Tibial artery (tissue), 4 donors: Measurements from ENCODE around the gene PBX1.

Source experiments
- DNase-seq, 2 donors: peaks; one replicate each; pipeline ENCODE4 v3.0.0-alpha.2; 2019
- H3K27ac ChIP-seq, 2 donors: fragments of 200-600 bp; sonication (generic) in 1 of 2; 1 replicate in 1 of 2; 2 replicates in 1 of 2; pipeline ENCODE4 v1.5.1; 2018 to 2019; ENCODE audit warnings: mild to moderate bottlenecking in 1 of 2
- H3K27me3 ChIP-seq, 2 donors: fragments of 200-600 bp; sonication (generic) in 1 of 2; one replicate each; pipeline versions ENCODE4 v1.5.1 to v1.6.0; 2016 to 2019
- H3K36me3 ChIP-seq, 3 donors: fragments of 200-600 bp; sonication (generic) in 2 of 3; one replicate each; pipeline ENCODE4 v1.5.1; 2016 to 2019; ENCODE audit warnings: mild to moderate bottlenecking in 2 of 3
- H3K4me1 ChIP-seq, 4 donors: fragments of 200-600 bp; sonication (generic) in 2 of 4; 1 replicate in 3 of 4; 2 replicates in 1 of 4; pipeline ENCODE4 v1.5.1; 2016 to 2019
- H3K4me3 ChIP-seq, 2 donors: fragments of 200-600 bp; sonication (generic) in 1 of 2; 1 replicate in 1 of 2; 2 replicates in 1 of 2; pipeline ENCODE4 v1.5.1; 2018 to 2019; ENCODE audit warnings: mild to moderate bottlenecking in 2 of 2
- H3K9me3 ChIP-seq, 3 donors: fragments of 200-600 bp; sonication (generic) in 1 of 3; one replicate each; pipeline ENCODE4 v1.5.1; 2016 to 2019
- CTCF ChIP-seq, 2 experiments: fragments of 200-600 bp in 1 of 2; fragments of 450-650 bp in 1 of 2; IDR thresholded peaks; one replicate each; pipeline ENCODE4 v1.5.1; 2017 to 2019; ENCODE audit warnings: antibody characterized with exemption in 2 of 2, mild to moderate bottlenecking in 1 of 2, moderate library complexity in 1 of 2
- intact Hi-C: fragments of 100-400 bp; cut with DNase I; formaldehyde crosslinking; loops from one replicate; pipeline ENCODE4 v1.15.0; 2023; ENCODE audit warnings: low total_unique reads

PBX1 gene

GRCh38 chr1:164625004-164625617 is 66.1 kb downstream of the PBX1 start:
- no peak for DNase-seq
- intact Hi-C loops, result loop anchor here (10.0 kb wide), 1 partner anchor 1210 kb away; no protein-coding TSS in a partner anchor
- TF ChIP-seq CTCF (IDR thresholded peaks at IDR 0.05), result peak in 1 of 2 experiments; percentile 19
- H3K9me3 ChIP-seq, result no peaks in the 10 kb centered on the region
- peaks cover 0 to 9% (median 0%) of the 10 kb centered on the region in 3 donors for H3K36me3 ChIP-seq
- no peaks in the 10 kb centered on the region for H3K27me3 ChIP-seq
- no peak overlapping the region for H3K27ac ChIP-seq
- no peak overlapping the region for H3K4me3 ChIP-seq
- peaks cover 0 to 29% (median 13%) of the 10 kb centered on the region in 4 donors for H3K4me1 ChIP-seq

DNA sequence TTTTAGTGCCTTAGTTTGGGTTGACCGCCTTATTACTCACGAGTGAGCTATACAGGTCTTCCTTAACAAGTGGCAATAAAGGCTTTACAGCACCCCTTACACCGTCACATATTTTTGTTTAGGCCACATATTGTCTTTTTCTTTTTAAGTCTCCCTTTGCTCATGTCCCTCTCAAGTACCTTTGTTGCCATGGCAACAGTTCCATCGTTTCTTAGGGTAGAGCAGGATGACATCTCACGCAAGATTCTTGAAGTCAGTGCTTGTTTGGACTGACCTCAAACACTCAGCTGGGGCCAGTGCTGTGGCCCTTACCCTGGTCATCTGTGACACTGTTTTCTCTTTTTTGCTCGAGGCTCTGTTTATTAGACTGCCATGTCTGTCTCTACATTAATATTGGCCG is 69.8 kb downstream of the PBX1 start:
- Histone ChIP-seq H3K27me3 (no peaks in the 10 kb centered on the region), H3K9me3 (no peaks in the 10 kb centered on the region), H3K27ac (no peak overlapping the region), H3K4me3 (no peak overlapping the region), H3K4me1 (peaks cover 0 to 25% (median 6%) of the 10 kb centered on the region in 4 donors), H3K36me3 (peaks cover 0 to 9% (median 0%) of the 10 kb centered on the region in 3 donors)
- intact Hi-C loops, result loop anchor here (10.0 kb wide), 1 partner anchor 1214 kb away; no protein-coding TSS in a partner anchor
- TF ChIP-seq CTCF (IDR thresholded peaks at IDR 0.05), result no peak
- no peak for DNase-seq

GRCh38 chr1:164629971-164630370 is 71.0 kb downstream of the PBX1 start:
- no peak overlapping the region for H3K4me3 ChIP-seq
- no peak for DNase-seq
- peaks cover 0 to 9% (median 0%) of the 10 kb centered on the region in 3 donors for H3K36me3 ChIP-seq
- H3K9me3 ChIP-seq, result no peaks in the 10 kb centered on the region
- H3K4me1 ChIP-seq, result peaks cover 0 to 29% (median 8%) of the 10 kb centered on the region in 4 donors
- no peak for TF ChIP-seq CTCF (IDR thresholded peaks at IDR 0.05)
- H3K27me3 ChIP-seq, result no peaks in the 10 kb centered on the region
- intact Hi-C loops, result loop anchor here (10.0 kb wide), 2 partner anchors 155 to 1215 kb away; no protein-coding TSS in a partner anchor
- no peak overlapping the region for H3K27ac ChIP-seq

GRCh38 chr1:164630626-164631396 is 71.8 kb downstream of the PBX1 start:
- peaks cover 0 to 37% (median 10%) of the 10 kb centered on the region in 4 donors for H3K4me1 ChIP-seq
- intact Hi-C loops, result loop anchor here (10.0 kb wide), 1 partner anchor 154 kb away; no protein-coding TSS in a partner anchor

DNA sequence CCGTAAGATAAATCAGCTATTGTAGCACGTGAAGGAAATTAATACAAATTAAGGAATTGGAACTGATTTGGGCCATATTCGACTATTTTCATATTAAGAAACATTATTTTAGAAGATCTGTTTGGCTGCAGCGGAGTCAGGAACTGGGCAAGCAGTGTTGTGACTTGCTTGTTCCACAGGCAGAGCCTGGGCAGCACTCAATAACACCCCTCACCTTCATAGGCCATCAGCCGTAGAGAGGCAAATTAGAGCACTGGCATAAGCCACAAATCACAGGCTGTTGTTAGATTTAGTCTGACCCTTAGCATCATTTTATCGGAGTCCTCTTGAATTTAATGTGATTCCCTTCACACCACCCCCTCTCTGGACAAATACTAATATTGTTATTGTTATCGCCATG is 72.8 kb downstream of the PBX1 start:
- peaks cover 0 to 47% (median 18%) of the 10 kb centered on the region in 4 donors for H3K4me1 ChIP-seq
- H3K36me3 ChIP-seq, result peaks cover 0 to 5% (median 0%) of the 10 kb centered on the region in 3 donors

More at GRCh38 chr1:164630626-164631396, 71.8 kb downstream of the PBX1 start:
- Histone ChIP-seq H3K27me3 (no peaks in the 10 kb centered on the region), H3K27ac (no peak overlapping the region), H3K36me3 (peaks cover 0 to 9% (median 0%) of the 10 kb centered on the region in 3 donors), H3K9me3 (no peaks in the 10 kb centered on the region), H3K4me3 (no peak overlapping the region)
- TF ChIP-seq CTCF (IDR thresholded peaks at IDR 0.05), result no peak
- no peak for DNase-seq

More for the DNA sequence above, 72.8 kb downstream of the PBX1 start:
- H3K27ac ChIP-seq, result no peak overlapping the region
- no peak overlapping the region for H3K4me3 ChIP-seq
- intact Hi-C loops, result loop anchor here (10.0 kb wide), 1 partner anchor 153 kb away; no protein-coding TSS in a partner anchor
- H3K9me3 ChIP-seq, result no peaks in the 10 kb centered on the region
- no peak for DNase-seq
- H3K27me3 ChIP-seq, result no peaks in the 10 kb centered on the region
- TF ChIP-seq CTCF (IDR thresholded peaks at IDR 0.05), result no peak
